NCI-H774 (cell line): ENCODE measurements around the gene SMOC2.

Experiments
- DNase-seq: peaks from one replicate; lab custom pipeline; 2025; lab: John Stamatoyannopoulos, UW

The SMOC2 gene

DNA sequence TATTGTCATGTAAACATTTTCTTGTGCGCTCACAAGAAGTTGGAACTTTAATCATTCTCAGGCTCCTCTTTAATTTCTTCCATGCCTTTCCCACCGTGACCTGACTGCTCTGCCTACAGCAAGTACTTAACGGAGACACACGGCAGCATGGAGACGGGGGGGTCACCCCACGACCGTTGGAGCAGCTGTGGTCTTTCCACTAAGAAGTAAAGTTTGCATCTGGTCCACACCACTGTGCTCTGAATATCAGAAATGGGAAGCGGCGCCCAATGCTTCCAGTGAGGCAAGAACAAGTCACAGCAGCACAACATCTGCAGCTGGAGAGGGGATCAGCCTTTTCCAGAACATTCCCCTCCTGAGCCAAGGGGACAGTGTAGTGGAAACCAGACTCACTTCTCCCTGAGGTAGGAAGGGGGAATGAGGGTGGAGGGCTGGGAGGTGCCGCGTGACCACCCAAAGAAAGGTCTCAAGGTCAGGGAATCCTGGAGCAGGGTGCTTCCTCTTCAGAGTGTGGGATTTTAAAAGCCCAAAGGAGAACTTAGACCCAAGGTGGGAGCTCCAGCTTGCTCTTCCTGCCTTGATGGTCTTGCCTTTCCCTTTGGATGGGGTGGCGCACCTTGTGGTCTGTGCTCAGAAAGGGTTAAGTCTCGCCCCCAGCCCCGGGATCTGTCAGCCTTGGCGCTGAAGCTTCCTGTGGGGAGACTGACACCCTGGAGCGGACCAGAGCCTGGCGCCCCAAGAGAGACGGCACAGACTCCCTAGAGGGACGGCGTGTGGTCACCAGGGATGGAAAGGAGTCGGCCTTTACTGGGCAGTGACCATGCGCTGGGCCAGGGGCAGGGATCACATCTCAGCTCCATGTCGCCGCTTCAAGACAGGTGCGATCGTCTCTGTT lies 25.6 kb upstream of the SMOC2 start:
- DNase-seq: no peak

DNA sequence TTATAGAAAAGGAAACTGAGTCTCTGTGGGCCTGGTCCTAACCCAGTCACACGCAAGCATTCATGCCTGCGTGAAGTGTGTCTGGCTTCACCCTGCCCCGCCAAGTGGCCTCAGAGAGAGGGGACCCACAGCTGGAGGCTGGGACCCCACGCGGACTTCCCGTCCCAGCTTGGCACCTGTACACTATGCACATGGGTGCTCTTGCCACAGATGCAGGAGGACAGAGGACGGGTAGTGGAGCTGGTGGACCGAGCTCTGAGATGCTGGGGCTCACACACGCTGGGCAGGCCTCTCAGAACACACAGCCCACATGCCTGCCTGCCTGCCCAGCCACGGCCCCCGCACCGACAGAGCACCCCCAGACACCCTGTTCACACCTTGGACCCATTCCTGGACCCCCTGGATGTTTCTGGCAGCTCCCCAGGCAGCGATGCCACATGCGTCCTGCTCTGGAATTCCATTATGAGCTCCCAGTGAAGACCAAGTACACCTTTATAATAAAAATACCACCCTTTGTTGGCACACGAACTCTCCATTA lies 24.9 kb upstream of the SMOC2 start:
- DNase-seq: no peak

DNA sequence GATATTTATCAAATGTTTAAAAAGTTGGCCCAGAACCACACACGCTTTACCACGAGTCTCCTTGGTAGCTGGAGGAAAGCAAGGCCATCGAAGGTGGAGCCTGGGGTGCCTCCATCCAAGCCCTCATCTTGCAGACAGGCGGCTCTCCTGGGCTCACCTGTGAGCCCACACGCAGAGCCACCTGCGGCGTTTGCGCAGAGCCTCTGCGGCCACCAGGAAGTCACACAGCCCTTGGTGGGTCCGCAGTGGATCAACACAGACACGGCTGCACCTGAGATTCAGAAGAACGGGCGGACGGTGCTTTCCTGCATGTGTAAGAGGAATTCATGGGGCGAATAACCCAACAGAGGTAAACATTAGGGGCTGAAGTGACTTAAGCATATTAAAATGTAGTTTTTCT lies 24.5 kb upstream of the SMOC2 start:
- DNase-seq: no peak

DNA sequence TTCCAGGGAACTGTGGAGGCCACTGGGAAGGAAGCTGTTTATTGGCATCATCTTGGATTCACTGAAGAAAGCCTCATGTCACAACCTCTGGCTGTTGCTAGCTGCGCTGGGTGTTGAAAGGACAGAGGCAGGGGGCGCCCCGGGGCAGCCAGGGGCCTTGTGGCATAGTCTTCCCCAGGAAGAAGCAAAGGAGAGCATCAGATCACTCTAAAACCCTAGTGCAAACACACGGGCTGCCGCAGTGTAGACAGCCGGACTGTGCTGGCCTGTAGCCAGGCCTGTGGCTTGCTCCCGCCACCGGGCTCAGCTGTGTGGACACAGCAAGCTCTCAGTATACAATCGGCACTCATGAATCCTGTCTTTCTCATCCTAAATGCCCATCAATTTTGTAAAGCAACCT lies 23.8 kb upstream of the SMOC2 start:
- DNase-seq: peak; percentile 74

DNA sequence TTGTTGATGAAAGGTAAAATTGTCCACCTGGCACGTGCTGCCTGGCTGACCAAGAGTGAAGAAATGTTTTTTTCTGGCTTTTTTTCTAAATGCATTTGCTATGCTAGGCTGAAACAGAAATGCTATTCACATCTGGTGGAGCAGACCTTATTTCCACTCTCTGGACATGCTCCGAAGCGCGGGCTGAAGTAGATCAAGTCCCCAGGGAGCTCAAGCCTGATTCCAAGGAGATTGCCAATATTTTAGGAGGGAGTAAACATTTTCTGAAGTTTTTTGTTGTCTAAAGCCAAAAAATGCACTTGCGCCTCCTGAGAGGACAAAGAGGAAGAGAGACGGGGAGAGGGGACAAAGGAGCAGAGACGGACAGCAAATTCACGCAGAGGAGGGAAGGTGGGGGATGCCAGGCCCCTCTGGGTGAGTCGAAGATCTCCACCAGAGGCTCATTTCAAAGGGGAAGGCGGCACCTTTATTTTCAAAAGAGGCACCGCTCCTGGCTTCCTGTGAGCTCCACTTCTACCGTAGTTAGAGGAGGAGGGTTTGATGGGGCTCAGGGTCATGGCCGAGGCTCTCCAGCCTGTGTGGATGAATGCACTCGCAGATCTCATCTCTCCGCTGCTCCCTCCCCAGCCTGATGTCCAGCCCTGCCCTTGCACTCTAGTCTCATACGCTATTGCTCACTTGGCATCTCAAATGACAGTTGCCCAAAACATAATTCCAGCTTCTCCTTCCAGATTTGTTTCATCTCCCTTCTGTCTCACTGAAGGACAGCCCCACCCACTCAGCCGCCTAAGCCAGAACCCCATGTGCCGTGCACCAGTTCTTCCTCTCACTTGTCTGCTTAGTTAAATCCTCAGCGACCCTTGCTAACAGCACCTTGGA lies 23.1 kb upstream of the SMOC2 start:
- no peak for DNase-seq

DNA sequence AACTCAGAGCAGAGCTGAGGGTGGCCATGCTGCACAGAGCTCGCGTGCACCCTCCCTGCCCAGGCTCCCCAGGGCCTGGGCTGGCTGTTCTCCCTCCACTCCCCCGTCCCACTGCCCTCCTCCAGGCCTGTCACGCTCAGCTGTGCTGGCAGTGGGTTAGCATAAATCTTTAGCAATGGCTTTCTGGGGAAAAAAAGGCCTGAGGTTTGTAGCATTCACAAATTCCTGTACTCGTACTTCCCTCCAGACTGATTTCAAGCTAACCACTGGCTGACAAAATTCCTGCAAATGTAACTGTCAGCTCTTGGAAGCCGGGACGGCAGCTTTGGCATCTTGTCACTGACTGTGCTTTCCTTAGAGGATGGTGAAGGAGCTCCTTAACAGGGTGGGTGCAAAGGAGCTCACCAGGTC lies 22.3 kb upstream of the SMOC2 start:
- DNase-seq: no peak

DNA sequence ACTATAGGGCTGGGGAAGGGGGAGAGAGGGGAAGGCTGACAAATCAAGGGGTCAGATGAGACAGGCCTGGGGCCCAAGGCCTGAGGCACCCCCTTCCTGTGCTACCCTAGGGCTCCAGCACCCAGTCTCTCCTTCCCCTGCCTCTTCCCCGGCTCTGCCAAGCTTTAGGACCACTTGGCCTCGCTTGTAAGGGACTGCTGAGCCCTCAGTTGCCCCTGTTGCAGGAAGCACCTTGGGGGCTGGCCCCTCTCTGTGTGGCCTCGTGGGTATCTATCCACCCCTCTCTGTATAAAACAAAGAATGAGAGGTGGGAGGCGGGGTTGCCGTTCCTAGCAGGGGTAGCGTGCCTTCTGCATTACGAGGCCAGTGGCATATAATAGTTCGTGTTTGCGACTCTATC lies 21.4 kb upstream of the SMOC2 start:
- DNase-seq: no peak

DNA sequence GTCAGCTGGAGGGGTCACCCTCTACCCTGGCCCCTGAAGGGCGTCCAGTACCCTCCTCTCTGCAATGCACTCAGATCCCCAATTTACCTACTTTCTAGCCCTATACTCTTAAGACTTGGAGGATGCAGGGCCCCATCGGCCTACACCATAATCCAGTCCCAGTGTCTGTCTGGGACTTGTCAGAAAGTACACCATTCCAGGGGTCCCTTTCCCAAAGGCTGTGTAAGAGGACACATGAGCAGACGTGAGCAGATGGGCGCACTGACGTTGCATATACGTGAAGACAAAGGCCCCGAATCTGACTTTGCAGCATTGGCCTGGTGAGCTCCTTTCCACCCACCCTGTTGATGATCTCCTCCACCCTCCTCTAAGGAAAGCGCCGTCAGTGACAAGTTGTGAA lies 20.9 kb upstream of the SMOC2 start:
- DNase-seq: no peak

DNA sequence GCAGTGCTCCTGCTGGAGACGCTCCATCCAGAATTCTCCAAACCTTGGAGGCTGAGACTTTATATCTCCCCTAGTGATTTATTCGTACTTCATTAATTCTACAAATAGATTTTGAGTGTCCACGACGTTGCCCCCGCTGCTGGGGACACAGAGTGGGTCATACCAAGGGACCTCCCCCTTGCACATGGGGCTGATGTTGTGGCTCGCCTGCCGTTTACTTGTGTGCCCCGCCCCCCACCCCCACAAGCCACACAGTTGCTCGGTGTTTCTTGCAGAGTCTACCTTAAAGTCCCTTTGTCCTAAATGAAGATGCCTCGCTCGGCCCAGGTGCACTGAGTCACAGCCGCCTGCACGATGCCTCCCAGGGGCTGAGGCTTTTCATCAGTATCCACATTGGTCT lies 20.3 kb upstream of the SMOC2 start:
- DNase-seq: no peak

DNA sequence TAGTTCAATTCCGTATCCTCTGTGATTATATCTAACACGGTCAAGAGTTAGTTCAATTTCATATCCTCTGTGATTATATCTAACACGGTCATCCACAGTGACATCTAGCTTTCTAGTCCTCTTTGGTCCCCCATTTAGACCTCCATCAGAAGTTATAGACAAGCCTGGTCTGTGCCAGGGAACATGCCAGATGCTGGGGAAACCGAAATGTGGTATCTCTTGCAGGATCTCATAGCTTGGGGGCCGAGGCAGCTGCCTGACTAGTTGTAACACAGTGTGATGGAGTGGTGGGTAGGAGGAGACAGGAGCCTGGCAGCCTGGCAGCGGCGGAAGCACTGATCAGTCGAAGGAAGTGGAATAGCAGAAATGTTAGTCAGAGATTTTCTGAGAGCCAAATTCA lies 13.8 kb upstream of the SMOC2 start:
- no peak for DNase-seq

DNA sequence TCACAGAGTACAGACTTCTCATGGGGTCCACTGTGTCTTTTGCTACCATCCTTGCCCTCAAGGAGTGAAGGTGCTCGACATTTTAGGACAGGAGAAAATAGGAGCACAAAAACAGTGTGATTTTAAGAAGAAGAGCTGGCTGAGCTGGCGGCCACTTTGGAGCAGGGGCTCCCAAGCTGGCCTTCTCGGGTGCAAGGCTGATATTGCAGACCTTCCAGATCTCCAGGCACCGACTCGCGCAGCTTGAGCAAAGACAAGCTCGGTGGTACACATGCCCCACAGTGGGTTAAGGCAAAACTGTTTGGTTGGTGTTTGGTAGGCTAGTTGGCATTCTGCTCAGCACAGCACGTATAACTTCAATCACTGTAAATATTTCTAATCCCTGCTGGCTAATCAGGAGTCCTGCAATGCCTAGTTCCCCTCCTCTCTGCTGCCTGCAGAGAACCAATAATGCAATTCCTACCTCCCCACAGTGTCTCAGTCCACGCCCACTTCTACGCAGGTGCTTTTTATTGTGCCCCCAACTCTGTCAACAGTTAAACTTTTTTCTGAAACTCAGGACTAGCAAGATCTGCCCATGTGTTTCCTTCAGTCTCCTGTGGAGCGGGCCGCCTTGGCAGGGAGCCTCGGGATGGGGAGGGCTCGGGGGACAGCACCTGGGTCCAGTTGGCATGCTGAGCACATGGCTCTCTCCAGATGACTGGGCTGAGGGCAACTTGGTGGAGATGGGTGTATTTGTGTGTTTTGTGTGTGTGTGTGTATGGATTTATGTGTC lies 12.7 kb upstream of the SMOC2 start:
- no peak for DNase-seq

DNA sequence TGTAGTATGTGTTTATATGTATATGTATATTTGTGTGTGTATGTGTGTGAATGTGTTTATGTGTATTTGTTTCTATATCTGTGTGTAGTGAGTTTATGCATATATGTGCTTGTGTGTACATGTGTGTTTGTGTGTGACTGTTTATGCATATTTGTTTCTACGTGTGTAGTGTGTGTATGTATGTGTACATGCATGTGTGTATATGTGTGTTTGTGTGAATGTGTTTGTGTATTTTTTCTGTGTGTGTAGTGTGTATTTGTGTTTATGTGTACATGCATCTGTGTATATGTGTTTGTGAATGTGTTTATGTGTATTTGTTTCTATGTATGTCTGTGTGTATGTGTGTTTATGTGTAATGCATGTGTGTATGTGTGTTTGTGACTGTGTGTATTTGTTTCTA lies 12.1 kb upstream of the SMOC2 start:
- no peak for DNase-seq

DNA sequence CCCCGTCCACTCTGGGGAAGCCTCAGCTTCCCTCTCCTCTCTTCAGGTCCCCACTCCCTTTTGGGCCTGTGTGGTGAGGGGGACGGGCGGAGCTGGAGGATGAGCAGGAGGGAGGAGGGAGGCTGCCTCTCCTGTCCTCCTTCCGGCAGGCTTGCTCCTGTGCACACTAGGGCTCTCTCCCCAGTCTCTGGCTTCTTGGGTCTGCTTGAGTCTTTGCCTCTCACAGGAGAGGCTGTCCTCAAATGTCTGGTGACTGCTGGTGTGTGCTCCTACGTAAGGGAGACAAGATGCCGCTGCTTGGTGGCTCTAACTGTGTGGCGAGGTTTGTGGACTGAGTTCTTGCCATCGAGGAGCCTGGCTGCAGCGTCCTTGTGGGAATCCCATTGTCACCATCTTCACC lies 8.8 kb upstream of the SMOC2 start:
- DNase-seq: no peak

DNA sequence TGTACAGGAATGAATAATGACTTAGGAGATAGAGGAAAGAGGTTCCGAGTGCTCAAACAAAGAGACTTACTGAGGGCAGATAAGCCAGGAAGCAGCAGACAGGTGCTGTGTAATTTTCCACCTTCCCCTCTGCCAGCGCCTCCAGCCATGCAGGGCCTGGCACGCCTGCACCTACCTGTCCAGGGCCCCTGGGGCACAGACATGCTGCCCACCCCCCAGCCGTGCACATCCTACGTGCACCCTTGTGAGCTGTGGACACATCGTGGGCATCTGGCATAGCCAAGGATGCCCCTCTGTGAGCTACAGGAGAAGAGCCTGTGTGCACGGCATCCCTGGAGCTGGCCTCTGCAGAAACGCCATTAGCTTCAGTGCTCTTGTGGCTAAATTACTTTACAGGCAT lies 7.1 kb upstream of the SMOC2 start:
- no peak for DNase-seq

DNA sequence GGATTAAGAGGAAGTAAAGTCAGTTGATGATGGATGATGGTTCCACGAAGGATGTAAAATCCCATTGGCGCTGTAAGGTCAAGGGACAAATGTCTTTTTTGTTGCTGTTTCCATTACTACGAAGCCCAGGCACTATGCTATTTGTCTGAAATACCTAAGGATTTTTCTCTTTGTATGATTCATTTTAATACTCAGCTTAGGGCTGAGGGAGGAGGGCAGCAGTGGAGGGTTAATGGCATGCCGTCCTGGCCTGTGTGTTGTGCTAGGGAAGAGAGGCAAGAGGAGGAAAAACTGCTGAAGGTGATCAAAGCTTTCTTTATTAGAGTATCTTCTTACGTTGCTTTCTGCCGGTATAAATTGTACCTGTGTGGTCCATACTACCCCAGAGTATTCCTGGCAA lies 6.5 kb upstream of the SMOC2 start:
- DNase-seq: no peak

DNA sequence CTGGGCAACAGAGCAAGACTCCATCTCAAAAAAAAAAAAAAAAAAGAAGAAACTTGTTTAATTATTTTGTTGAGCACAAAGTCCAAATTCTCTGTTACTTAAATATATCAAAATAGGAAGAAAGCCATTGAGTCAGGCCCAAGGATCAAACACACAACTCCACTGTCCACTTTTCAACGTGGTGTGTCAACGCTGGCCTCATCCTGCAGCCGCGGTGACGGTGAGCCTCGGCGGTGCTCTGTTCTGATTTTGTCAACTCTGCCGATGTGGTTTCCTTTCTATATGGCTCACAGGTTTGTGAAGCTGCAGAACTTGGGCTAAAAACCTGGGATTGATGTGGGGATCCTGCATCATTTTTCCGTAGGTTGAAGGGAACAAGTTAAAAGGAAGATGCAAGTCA lies 3.2 kb upstream of the SMOC2 start:
- DNase-seq: no peak

DNA sequence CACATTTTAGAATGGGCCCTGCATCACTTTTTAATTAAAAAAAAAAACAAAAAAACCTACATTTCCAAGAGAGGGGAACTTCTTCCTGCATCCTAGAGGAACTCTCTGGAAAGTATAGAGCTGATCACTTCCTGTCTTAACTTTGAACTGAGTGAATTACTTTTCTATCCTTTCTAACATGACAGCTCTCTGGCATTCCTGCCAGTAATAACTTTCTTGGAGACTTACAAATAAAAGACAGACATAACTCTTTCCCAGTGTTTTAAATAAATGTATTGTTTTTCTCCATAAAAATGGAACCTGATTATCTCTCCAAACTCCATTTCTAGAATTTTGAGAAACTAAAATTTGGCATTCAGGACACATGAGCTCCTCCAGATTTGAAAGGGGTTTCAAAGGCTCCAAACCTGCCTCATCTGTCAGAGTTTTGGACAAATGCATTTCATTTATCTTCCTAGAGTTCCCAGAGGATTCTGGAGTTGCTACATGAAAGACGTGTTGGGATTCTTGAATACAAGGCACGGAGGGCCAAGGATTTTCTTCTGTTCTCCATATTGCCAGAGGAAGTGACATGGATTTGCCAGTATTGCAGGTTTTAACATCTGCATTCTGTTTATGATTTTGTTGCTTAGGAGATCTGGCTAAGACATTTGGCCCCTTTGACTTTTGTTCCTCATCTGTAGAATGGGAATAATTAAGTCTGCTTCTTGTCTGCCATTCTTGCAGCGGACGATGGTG lies 2.0 kb upstream of the SMOC2 start:
- no peak for DNase-seq

DNA sequence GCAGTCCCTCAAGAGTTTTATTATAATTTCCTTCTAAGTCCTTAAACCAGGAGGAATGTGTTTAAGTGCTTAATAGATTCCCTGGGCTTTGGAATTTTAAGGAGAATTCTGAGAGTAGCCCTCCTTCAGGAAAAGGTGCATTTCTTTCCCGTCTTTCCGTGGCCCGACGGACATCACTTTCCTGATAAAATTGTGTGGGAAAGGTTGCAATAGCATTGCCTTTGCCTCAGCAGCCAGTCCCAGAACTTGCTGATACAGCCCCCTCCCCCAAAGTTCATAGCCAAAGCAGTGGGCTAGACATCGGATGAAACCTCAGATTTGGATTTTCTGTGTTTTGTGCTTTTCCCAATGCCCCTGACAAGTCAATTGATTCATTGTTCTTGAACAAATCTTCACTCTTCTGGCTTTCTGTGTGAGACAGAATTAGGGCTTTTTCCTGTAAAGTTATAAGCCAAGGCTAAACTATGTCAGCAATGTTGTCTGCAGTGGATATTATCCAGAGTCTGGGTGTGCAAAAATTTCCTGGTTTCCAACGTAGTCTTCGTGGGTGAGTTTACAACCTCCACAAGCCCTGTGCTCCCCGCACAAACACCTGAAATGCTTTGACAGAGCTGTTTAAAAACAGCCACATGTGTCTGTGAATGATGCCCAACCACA lies 1.1 kb upstream of the SMOC2 start:
- DNase-seq: no peak

DNA sequence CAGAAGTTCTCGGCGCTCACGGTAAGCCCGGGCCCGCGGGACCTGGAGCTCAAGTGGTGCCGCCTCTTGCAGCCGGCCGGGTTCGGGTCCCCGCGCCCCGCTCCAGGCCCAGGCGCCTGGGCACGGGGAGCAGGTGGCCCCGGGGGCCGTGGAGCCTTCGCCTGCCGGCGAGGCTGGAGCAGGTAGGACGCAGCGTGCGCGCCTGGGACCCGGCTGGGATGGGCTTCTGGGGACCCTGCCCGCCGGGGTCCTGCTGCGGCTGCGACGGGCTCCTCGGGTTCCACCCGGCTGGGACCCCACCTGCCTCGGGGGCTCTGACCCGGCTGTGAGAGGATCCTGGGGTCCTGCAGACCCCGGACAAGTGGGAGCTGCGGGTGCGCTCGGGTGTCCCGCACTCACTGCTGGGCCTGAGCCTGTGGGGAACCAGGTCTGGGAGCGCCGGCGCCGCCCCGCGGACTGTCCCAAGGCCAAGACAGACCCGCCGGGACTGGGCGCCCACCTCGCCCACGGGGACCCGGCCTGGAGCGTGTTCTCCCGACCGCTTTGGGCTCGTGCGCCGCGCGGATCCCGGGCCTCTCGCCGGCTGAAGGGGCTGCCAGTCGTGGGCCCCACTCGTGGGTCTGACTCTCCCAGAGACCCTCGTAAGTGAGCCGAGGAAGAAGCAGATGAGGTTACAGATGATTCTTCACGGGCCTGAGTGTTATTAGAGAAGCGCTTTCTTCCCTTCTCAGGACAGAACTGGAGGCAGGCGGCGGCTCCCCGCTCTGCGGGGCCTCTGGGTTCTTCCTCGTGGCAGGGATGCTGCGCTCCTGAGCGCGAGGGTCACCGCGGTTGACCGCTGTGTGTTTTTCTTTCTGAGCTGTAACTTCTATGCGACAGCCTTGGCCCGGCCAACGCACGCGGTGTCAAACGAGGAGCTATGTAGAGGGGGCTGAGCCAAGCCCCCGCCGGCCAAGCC lies 729 bp downstream of the SMOC2 start:
- no peak for DNase-seq

DNA sequence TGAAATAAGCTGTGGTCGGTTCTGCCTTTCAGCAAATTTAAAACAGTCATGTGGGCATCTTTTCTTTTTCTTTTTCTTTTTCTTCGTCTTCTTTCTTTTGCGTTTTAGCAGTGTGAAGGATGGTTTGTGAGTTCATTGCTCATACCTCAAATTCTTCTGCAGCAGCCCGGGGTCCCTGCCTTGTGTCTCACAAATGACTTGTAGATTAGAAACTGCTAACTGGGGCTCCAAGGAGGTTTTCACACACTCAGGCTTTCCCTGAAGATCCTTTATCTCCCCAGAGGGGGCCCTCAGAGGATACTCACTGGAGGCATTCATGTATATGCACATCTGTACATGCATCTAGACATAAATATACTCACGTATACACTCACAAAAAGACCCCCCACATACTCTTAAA lies 1.7 kb downstream of the SMOC2 start:
- DNase-seq: no peak
